HG03575 (cell line): ENCODE data around the gene SCFD2.
"Not testable (repeated sequence)": the region's sequence is repeated elsewhere in the genome, so short reads cannot be mapped to it uniquely, and the experiment has no call there.

ENCODE experiments used
- ATAC-seq: cut with Tn5 transposase; IDR thresholded peaks from one replicate; pipeline ENCODE4 v1.9.1; 2021; ENCODE audit not compliant: unreplicated experiment, insufficient number of reproducible peaks, low FRiP score; ENCODE audit errors: extremely low read depth

Gene SCFD2

DNA sequence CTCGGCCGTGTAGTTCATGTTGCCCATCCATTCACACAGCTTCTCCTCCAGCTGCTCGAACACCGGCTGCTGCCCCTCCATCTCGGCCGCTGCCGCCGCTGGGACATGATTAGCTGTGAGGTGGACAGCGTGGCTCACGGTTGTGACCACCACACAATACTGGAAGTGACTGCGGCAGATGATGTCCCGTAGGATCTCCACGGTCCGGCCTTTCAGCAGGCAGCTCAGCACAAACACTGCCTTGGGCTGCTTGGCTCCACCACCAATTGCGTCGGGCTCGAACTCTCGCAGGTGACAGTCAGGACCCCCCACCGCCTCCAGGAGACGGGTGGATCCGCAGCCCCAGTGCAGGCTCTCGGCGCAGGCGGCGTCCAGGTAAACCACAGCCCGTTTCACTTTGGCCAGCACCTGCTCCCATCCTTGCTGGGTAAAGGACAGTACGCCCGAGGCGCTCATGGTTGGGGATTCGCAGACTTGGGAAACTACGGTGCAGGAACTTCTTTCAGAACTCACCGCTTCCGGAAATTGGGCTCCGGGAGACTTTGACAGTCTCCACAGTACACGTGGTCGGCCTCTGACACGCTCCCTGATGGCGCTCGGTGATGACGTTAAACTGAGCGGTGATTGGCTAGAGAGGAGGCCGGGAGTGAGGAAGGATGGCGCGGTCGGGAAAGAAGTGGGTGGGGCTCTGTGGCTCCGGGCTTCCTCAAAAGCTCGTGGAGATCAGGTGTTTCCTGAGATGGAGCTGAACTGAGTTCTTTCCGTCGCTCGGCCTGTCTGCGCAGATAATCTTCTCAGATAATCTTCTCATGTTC, at the start of gene SCFD2:
Gene SCFD2 (minus strand): TSS at position 576 of the 815 bp plus-strand sequence.
- peak; percentile 72 for ATAC-seq

DNA sequence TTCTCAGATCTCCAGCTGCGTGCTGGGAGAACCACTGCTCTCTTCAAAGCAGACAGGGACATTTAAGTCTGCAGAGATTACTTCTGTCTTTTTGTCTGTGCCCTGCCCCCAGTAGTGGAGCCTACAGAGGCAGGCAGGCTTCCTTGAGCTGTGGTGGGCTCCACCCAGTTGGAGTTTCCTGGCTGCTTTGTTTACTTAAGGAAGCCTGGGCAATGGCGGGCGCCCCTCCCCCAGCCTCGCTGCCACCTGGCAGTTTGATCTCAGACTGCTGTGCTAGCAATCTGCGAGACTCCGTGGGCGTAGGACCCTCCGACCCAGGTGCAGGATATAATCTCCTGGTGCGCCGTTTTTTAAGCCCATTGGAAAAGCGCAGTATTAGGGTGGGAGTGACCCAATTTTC, 43.6 kb upstream of the SCFD2 start:
- ATAC-seq = not testable (repeated sequence)

DNA sequence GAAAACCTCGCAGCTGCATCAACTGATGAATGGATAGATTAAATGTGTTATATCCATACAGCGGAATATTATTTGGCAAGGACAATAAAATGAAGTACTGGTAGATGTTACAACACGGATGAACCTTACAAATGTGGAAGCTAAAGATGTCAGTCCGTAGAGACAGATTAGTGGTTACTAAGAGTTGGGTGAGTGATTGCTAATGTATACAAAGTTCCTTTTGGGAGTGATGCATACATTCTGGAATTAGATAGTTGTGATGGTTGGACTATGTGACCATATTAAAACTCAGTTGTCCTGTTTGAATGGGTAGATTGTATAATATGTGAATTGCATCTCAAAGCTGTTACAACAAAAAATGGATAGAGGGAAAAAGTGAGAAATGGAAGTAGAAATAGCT, 14.4 kb upstream of the SCFD2 start:
- no peak for ATAC-seq

DNA sequence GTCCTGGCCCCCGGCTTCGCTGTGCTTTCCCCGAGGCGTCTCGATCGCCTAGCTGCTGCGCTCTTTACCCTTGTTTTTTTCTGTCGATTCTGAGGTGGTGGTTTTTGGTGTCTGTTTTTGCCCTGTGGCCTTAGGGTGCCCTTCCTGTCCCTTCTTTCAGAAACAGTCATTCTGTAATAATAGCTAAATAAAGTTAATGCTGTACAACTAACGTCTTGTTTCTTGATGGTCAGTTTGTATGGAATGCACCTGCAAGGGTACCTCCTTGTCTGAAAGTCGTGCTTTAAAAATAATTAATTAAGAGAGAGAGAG, 12.3 kb upstream of the SCFD2 start:
- ATAC-seq = peak; percentile 19

DNA sequence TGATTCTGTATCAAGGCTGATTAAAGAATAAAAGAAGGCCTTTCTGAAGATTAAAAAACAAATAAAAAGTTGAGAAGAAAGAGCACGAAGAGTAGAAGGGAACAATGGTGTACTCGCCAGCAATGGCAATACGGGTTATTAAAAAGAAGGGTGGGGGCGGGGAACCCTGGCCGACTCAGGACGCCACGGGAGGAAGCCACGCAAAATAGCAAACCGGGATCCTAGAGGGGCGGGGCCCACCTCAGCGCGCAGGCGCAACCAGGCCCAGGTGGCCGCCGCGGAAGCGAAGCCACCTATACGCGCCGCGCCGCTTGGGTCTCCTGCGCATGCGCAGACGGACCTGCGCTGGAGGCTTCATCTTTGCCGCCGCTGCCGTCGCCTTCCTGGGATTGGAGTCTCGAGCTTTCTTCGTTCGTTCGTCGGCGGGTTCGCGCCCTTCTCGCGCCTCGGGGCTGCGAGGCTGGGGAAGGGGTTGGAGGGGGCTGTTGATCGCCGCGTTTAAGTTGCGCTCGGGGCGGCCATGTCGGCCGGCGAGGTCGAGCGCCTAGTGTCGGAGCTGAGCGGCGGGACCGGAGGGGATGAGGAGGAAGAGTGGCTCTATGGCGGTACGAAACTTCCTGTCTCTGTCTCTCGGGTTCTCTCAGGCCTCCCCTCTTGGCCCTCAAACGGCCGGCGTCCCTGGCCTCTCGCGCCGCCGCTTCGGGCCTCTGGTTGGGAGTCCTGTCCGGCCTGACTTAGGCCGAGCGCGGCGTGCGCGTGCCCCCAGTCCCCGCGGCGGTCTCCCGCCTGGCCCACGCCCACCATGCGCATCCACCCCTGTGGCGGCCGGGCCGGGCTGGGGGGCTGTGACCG, 11.7 kb upstream of the SCFD2 start, which contains the start of gene FIP1L1:
Gene FIP1L1 (plus strand): TSS at position 323 of the 852 bp plus-strand sequence. CDS start 198 bp downstream, at position 521.
- ATAC-seq = peak; percentile 74

DNA sequence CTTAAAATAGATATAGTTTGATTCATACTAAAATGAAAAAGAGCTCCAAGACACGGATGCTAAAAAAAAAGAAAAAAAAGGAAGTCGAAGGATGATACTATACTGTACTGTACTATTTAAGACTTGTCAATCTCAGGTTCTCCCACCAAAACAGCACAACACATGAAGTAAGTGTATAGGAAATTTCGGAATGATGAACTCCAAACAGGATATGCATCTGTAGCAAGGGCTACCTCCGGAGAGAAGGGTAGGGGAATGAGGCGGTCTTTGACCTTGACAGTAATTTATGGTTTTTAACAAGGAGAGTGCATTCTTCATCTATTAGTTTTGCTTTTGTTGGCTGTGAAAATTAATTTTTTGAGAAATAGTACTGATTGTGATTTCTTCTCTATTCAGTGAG, 11.0 kb upstream of the SCFD2 start:
- ATAC-seq = no peak

DNA sequence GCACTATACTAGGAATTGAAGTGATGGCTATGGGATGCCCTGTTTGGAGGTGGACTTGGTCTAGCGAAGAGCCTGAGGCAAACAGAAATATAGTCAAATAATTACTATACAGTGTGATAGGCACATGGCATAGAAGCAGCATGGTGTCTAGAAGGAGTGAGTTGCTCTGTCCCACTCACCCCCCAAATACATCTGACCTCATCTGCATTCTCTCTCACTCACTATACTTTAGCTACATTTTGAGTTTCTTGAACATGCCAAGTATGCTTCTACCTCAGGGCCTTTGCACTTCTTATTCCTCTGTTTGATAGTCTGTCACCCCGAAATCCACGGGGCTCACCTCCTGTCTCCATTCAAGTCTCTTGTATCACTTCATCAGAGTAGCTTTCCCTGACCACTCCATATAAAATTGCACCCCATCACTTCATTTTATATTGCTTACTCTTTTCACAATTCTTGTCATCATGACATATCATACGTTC, 9.0 kb upstream of the SCFD2 start:
- no peak for ATAC-seq

DNA sequence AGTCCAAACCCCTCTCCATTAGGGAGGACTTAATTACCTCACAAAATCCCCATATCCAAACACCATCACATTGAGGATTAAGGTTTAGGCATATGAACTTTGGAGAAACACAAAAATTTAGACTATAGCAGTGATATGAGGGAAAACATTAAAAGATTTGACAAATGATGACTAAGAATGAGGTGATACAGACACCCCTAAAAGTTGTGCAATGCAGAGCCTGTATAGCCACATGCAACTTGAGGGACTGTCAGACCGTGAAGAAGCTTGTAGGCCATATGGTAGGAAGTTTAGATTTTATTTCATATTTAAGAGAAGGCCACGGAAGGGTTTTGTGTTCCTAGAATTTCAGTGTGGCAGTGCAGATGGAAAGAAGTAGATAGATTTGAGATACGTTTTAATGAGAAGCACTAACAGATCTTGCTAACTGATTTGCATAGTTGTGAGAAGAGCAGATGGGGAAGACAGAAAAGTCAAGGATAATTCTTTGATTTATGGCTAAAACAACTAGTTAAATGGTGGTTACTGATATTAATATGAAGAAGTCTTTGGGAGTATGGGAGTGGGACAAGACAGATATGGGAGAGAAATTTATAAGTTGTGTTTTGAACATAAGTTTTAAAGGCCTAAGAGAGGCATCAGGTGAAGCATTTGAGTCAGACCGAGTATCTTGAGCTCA, 6.1 kb upstream of the SCFD2 start:
- no peak for ATAC-seq

DNA sequence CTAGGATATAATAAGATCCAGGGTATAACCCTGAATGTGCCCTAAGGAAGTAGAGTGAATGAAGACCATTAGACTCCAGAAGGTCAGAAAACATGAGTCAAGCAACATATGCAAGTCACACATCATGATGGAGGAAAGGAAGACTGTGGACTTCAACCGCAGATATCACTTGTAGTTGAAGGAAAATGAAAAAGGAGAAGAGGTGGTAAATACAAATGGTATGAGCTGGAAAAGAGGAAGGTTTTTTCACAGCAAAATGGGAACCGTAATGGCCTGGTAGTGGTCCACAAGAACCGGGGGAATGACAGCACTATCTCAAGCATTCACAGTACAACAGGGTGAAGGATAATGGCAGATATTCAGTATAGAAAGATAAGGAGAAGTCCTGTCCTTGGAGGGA, 5.2 kb upstream of the SCFD2 start:
- ATAC-seq = no peak

DNA sequence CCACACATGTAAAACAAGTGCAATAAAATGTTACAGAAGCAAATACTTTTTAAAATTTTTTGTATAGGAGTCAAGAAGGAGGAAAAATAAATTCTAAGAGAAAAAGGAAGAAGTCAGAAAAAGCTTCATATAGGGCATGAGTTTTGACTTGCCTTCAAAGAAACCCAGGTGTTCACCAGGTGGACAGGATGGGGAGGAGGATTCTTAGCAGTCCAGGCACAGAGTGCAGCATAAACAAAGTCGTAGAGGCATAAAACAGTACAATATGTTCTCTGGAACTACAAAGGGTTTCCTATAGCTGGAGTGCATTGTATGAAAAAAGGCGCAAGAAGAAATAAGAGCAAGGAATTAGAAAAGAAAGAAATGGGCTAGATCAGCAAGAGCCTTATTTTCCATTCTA, 1.9 kb upstream of the SCFD2 start:
- ATAC-seq = no peak

DNA sequence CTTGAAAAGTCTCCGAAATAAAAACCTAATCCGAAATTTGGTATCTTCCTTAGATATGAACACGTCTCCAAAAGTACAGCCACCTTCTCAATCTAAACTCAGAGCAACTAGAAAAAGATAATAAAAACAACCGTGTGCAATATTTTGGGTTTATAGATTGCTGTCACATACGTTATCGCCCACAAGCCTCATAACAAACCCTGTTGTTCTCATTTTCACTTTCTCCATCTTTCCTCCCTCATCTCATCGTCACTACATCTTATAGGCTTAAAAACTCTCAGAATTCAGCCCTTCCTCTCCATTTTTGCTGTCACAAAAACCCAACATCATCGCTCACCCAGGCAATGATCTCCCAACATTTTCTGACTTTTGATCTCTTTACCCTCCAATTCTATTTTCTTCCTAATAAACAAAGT, 448 bp upstream of the SCFD2 start:
- ATAC-seq = no peak

DNA sequence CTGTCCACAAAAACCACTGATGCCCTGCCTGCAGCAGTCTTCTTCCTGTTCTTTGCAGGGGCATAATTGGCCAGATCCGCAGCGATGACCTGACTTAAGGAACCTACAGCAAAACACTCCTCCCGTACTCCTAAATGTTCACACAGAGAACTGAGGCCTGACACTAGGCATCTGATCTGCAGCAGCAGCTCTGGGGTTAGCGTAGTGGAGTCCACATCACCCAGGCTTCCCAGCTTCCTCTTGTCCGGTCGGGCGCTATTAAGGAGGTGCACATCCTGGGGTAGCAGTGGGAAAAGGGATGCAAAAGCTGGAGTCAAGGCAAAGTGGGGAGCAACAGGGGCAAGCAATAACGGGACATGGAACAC, 758 bp downstream of the SCFD2 start:
- no peak for ATAC-seq

DNA sequence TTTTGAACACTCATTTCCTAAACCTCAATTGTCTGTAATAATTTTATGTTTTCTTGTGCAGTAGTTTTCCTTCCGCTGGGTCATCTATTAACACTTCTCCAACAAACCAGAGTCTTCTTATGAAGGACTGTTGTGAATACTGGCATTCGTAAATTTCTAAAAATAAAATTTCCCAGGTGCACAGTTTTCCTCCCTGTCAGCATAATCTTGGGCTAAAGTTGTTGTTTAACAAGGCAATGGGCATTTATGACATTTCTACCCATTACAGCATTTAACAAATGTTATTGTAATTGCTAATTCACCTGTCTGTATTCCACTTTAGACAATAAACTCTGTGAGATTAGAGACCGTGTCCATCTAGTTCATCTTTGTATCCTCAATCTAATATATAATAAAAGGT, 1.2 kb downstream of the SCFD2 start:
- no peak for ATAC-seq

DNA sequence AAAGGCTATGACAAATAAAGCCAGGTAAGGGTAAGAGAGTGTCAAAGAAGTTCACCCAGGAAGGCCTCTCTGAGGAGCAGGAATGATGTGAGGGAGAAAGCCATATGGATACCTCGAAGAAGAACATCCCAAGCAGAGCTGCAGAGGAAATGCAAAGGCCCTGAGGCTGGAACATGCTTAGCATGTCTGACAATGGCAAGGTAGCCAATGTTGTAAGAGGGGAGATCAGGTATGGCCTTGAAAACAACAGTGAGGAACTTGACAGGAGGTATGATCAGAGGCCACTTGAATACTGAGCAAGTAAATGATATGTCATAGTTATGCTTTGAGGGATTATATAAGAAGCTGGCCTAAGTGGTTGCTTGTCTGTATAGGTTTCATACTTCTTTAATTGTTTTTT, 3.8 kb downstream of the SCFD2 start:
- ATAC-seq = no peak

DNA sequence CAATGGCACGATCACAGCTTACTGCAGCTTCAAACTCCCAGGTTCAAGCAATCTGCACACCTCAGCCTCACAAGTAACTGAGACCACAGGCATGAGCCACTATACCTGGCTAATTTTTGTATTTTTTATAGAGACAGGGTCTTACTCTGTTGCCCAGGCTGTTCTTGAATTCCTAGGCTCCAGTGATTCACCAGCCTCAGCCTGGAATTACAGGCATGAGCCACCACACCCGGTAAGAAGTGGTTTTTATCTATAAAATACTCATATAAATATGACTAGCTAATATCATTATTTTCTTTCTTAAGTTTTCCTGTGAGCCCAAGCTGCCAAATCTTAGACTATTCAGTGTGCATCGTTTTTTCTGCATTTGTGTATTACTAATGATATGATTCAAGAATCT, 4.4 kb downstream of the SCFD2 start:
- no peak for ATAC-seq

DNA sequence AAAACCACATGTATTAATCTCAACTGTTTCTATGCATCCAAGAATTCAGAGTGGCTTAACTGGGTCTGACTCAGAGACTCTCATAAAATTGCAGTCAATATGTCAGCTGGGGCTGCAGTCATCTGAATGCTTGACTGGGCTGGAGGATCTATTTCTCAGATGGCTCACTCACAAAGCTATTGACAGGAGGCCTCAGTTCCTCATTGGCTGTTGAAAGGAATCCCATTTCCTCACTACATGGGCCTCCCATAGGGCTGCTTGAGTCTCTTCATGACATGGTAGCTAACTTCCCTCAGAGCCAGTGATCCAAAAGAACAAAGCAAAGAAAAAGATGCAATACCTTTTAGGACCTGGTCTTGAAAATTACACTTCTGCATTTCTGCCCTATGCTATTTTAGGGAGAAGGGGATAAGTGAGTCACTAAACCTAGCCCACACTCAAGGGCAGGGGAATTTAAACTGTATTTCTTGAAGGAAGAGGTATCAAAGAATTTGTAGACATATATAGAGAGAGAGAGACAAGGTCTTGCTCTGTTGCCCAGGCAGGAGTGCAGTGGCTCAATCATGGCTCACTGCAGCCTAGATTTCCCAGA, 9.8 kb downstream of the SCFD2 start:
- no peak for ATAC-seq

DNA sequence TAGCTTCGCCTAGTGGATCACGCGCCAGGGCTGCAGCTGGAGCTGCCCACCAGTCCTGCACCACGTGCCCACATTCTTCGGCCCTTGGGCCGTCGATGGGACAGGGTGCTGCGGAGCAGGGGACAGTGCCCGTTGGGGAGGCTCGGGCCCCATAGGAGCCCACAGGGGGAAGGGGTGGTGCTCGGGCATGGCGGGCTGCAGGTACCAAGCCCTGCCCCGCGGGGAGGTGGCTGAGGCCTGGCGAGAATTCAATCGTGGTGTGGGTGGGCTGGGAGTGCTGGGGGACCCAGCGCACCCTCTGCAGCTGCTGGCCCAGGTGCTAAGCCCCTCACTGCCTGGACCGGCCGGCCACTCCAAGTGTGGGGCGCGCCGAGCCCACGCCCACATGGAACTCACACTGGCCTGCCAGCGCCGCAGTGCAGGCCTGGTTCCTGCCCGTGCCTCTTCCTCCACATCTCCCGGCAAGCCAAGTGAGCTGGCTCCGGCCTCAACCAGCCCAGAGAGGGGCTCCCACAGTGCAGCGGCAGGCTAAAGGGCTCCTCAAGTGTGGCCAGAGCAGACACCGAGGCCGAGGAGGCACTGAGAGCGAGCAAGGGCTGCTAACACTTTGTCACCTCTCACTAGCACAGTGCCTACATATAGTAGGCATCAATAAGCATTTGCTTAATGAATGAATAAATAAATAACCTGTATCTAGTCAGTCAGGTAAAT, 11.7 kb downstream of the SCFD2 start:
- ATAC-seq = no peak

DNA sequence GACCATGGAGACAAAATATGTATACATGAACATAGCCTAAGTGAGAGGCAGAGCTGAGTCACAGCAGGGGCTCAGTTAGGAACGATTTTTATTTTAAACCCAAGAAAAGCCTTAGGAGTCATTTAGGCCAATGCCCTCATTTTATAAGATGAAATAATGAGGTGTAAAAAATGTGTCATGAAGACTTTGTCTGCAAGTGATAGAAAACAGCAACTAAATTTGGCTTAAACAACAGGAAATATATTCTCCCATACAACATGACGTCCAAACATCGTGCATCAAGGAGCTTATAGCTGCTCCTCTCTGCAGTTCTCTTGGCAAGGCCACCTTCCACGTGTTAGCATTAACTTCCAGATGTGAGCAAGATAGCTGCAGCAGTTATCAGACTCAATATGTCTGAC, 16.8 kb downstream of the SCFD2 start:
- no peak for ATAC-seq

DNA sequence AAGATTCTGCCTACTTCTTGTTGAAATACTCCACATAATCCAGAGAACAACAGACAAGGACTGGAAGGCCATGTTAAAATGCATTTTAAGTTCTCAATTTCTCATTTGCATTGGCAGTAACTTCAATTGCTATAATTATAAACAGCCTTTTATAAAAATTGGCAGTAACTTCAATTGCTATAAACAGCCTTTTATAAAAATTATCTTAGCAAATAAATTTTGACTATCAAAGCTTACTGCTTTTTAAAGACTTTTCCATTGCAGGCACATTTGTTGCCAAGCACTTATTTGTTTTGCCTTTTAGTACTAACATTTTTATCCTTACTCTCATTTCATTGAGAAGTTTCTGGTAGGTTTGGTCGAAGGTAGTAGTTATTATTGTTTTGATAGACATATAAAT, 17.8 kb downstream of the SCFD2 start:
- ATAC-seq = no peak
